Prostate gland (tissue), 2 donors: ENCODE results near the gene CHTF18. TPM values are rescaled to one million over a fixed set of nuclear protein-coding genes. Genes with fewer than 3 reads are reported as not detected.

ENCODE experiments used
- DNase-seq: peaks from one replicate; pipeline ENCODE4 v3.0.0-alpha.2; 2019; ENCODE audit warnings: low spot score
- H3K27ac ChIP-seq, 2 donors: fragments of 200-600 bp; sonication (generic); 2 replicates each; pipeline ENCODE4 v1.5.1; 2017 to 2019
- H3K27me3 ChIP-seq: fragments of 200-600 bp; sonication (generic); replicated peaks from 2 replicates; pipeline ENCODE4 v1.5.1; 2019; ENCODE audit not compliant: insufficient read depth
- H3K36me3 ChIP-seq, 2 donors: fragments of 200-600 bp; sonication (generic); 1 replicate in 1 of 2; 2 replicates in 1 of 2; pipeline versions ENCODE4 v1.5.1 to v1.8.1; 2017 to 2019
- H3K4me1 ChIP-seq: fragments of 200-600 bp; sonication (generic); replicated peaks from 2 replicates; pipeline ENCODE4 v1.5.1; 2019
- H3K4me3 ChIP-seq, 2 donors: fragments of 200-600 bp; sonication (generic); 2 replicates each; pipeline ENCODE4 v1.5.1; 2017 to 2019
- H3K9me3 ChIP-seq: fragments of 200-600 bp; sonication (generic); 2 replicates; pipeline ENCODE4 v1.5.1; 2017
- POLR2A ChIP-seq: fragments of 450-650 bp; IDR thresholded peaks from one replicate; pipeline ENCODE4 v1.6.1; 2016; ENCODE audit warnings: antibody characterized with exemption, mild to moderate bottlenecking
- POLR2AphosphoS5 ChIP-seq: sonication (generic); formaldehyde crosslinking; IDR thresholded peaks from one replicate; pipeline ENCODE4 v1.6.1; 2017; ENCODE audit warnings: antibody characterized with exemption
- WGBS: methylation state at CpG from one replicate; pipeline ENCODE4 v1.1.5; 2018; 5-methylcytosine and 5-hydroxymethylcytosine counted together
- intact Hi-C: fragments of 100-400 bp; cut with DNase I; formaldehyde crosslinking; loops from one replicate; pipeline ENCODE4 v1.14.2; 2022
- total RNA-seq, 2 donors: library from RNA; depleted of rRNA; stranded (reverse); fragments of >200 nt; gene quantifications; one replicate each; pipeline ENCODE4 v1.1.0, GENCODE V29; 2016
- TF ChIP-seq, protein P1 (sequence below), 4 experiments: fragments of 200-600 bp in 2 of 4; fragments of 450-650 bp in 2 of 4; sonication (generic) in 2 of 4; IDR thresholded peaks; 1 replicate in 3 of 4; 2 replicates in 1 of 4; pipeline ENCODE4 v1.5.1; 2016 to 2019; ENCODE audit warnings: antibody characterized with exemption in 4 of 4, mild to moderate bottlenecking in 2 of 4, moderate library complexity in 2 of 4

The CHTF18 gene
- total RNA-seq, 2 donors from 2014 or later: 7.8 to 57.5 TPM

DNA sequence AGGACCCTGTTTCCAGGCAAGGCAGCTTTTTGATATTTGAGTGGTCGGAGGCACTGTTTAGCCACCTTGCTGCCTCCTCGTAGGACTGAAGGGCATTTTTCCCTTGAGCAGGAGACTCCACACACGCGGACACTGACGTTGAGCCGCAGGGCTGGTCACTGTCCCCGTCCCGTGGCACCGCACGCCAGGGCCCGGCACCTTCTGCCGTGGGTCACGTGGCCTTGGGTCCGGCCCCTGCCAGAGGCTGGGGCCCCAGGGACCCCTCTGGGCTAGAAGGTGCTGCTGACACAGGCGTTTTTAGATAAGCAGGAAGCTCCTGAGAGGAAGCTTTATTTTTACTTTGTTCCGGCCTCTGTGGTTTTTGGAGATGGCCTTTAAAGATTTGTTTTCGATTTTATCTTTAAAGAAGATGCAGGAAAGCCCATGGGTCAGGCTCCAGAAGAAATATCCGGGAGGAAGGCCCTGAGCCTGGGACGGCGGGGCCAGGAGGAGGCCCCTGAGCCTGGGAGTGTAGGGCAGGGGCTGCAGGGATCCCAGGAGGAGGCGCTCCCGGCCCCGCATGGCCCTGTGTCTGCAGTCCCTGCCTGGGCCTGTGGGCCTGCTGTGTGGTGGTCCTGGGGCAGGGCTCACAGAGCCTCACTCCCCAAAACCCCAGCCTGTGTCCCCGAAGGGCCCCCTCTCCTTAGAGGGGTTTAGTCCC is 42.6 kb downstream of the CHTF18 start:
- intact Hi-C loops: no loop called here
- no peaks in the 10 kb centered on the region for H3K27me3 ChIP-seq

DNA sequence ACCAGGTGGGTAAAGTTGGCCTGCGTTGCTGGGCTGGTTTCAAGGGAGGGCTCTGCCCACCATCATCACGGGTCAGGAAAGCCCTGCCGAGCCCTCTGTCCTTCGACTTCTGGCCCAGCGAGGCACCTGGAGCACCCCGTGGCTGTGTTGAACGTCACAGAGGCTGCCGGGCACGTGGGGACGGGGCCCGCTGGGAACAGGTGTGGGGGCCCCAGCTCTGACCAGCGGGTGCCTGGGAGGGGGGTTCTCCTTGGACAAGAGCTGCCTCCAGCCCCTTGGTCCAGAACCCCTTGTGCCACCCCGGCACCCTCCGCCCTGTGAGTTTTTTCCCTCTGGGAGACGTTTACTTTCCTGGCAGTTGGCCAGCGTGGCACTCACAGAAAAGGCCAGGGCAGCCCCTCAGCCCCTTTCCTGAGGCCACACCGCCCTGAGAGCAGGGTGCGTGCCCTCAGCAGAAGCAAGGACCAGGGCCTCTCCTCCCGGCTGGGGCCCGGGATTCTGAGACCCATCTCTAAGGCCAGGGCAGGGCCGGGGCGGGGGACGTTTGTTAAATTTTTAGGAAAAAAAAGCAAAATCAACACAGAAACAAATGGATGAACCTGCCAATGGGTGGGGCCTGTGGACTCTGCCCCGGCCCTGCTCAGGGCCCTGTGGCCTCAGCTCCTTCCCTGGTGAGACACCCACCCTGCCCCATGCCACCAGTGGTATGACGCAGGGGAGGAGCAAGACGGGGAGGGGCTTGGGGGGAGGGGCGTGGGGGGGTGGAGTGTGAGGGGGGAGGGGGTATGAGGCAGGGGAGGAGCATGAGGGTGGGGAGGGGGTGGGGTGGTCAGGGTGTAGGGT is 43.4 kb downstream of the CHTF18 start:
- Histone ChIP-seq H3K27me3 (no peaks in the 10 kb centered on the region), H3K27ac (no peak overlapping the region), H3K9me3 (no peaks in the 10 kb centered on the region), H3K4me3 (no peak overlapping the region), H3K4me1 (no peaks in the 10 kb centered on the region), H3K36me3 (no peaks in the 10 kb centered on the region)
- TF ChIP-seq, protein P1, sequence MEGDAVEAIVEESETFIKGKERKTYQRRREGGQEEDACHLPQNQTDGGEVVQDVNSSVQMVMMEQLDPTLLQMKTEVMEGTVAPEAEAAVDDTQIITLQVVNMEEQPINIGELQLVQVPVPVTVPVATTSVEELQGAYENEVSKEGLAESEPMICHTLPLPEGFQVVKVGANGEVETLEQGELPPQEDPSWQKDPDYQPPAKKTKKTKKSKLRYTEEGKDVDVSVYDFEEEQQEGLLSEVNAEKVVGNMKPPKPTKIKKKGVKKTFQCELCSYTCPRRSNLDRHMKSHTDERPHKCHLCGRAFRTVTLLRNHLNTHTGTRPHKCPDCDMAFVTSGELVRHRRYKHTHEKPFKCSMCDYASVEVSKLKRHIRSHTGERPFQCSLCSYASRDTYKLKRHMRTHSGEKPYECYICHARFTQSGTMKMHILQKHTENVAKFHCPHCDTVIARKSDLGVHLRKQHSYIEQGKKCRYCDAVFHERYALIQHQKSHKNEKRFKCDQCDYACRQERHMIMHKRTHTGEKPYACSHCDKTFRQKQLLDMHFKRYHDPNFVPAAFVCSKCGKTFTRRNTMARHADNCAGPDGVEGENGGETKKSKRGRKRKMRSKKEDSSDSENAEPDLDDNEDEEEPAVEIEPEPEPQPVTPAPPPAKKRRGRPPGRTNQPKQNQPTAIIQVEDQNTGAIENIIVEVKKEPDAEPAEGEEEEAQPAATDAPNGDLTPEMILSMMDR (IDR thresholded peaks at IDR 0.05): no peak
- no peak for TF ChIP-seq POLR2AphosphoS5
- no peak for TF ChIP-seq POLR2A
- intact Hi-C loops: no loop called here
- no peak for DNase-seq
- WGBS: 58% methylated on average over 25 of the region's 27 CpGs

More for the DNA sequence above, 42.6 kb downstream of the CHTF18 start:
- H3K36me3 ChIP-seq: no peaks in the 10 kb centered on the region
- no peaks in the 10 kb centered on the region for H3K4me1 ChIP-seq
- H3K27ac ChIP-seq: no peak overlapping the region
- 57% methylated on average over 23 of the region's 24 CpGs for WGBS
- H3K9me3 ChIP-seq: no peaks in the 10 kb centered on the region
- TF ChIP-seq, protein P1 (IDR thresholded peaks at IDR 0.05): no peak
- TF ChIP-seq POLR2A (no peak), POLR2AphosphoS5 (no peak)
- no peak overlapping the region for H3K4me3 ChIP-seq
- DNase-seq: no peak

DNA sequence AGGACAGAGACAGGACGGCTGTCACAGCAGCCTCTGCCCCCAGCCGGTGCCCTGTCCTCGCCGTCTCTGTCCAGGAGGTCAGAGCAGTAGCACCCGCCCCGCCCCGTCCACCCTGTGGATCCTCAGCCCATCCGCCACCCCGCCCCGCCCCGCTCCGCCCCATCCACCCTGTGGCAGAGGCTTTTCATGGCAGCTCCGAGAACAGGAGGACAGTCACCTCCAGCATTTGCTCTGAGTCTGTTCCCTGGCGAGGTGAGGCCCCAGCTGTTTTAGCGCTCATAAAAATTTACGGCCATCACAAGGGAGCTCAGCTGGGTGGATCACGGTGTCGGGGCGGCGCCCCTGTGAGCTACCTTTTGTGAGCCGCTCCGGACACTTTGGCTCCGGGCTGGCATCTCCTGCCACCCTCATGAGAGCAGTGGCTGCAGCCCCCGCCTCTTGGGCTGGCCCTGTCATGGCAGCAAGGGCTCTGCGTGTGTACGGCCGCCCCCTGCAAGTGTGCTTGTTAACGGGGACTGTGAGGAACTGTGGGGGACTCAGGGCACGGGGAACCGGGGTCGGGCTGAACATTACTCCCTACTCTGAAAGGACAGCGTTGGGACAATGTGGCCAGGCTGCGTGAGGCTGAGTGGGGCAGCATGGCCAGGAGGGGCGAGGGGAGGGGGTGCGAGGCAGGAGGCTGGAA is 44.4 kb downstream of the CHTF18 start:
- Histone ChIP-seq H3K27ac (no peak overlapping the region), H3K27me3 (no peaks in the 10 kb centered on the region), H3K36me3 (no peaks in the 10 kb centered on the region), H3K9me3 (no peaks in the 10 kb centered on the region), H3K4me1 (no peaks in the 10 kb centered on the region), H3K4me3 (no peak overlapping the region)
- intact Hi-C loops: no loop called here
- DNase-seq: no peak
- no peak for TF ChIP-seq POLR2A
- TF ChIP-seq, protein P1 (IDR thresholded peaks at IDR 0.05): no peak
- TF ChIP-seq POLR2AphosphoS5: no peak
- 22% methylated on average over 24 of the region's 35 CpGs for WGBS

DNA sequence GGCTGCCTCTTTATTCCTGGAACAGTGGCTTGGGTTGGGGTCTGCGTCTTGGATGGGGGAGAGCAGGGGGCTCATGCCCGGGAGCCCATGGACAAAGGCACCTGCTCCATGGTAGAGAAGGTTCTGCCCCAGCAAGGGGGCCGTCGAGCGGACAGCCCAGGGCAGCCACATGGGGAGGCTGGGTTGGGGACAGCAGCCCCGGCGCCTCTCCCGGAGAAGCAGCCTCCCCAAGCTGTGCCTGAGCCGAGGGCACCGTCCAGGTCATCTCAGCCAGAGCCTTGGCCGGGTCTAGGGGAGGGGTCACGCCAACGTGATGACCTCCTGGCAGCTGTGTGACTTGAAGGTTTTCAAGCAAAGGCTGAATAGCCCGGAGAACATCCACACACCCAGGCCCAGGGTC is 45.0 kb downstream of the CHTF18 start:
- intact Hi-C loops: no loop called here
- Histone ChIP-seq H3K9me3 (no peaks in the 10 kb centered on the region), H3K4me3 (no peak overlapping the region), H3K36me3 (no peaks in the 10 kb centered on the region), H3K4me1 (no peaks in the 10 kb centered on the region), H3K27me3 (no peaks in the 10 kb centered on the region), H3K27ac (no peak overlapping the region)
- 88% methylated on average over 14 of the region's 14 CpGs for WGBS
- TF ChIP-seq POLR2AphosphoS5: no peak
- TF ChIP-seq POLR2A: no peak
- DNase-seq: no peak

DNA sequence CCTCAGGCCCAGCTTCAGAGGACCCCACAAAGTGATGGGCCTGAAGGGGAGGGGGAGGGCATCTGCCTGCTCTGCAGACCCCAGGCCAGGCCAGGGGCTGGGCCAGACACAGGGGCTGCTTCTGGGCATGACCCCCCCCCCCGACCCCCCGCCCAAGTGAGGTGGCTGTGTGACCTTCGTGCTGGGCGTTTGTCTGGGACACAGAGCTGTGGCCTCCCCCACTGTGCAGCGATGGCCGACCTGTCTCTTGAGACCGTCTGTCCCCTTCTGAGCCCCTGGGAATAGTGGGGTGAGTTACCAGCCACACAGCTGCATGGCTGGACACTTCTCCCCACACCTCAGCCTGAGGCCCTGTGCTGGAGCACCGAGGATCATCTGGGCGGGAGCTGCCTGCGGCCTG is 47.0 kb downstream of the CHTF18 start:
- intact Hi-C loops: no loop called here
- Histone ChIP-seq H3K4me1 (no peaks in the 10 kb centered on the region), H3K9me3 (no peaks in the 10 kb centered on the region), H3K36me3 (no peaks in the 10 kb centered on the region), H3K27me3 (no peaks in the 10 kb centered on the region), H3K4me3 (no peak overlapping the region), H3K27ac (no peak overlapping the region)
- no peak for DNase-seq
- TF ChIP-seq POLR2A (no peak), POLR2AphosphoS5 (no peak)
- TF ChIP-seq, protein P1 (IDR thresholded peaks at IDR 0.05): no peak
- whole genome bisulfite sequencing: 95% methylated on average over 10 of the region's 10 CpGs
